Right renal cortex interstitium (tissue), 3 donors: Measurements from ENCODE around the gene BIN2. TPM values are rescaled to one million over a fixed set of nuclear protein-coding genes. Genes with fewer than 3 reads are reported as not detected.
"Not testable (repeated sequence)": the region's sequence is repeated elsewhere in the genome, so short reads cannot be mapped to it uniquely, and the experiment has no call there.

Experiments used
- DNase-seq, 3 donors: peaks; one replicate each; pipeline ENCODE4 v3.0.0-alpha.2; 2013; ENCODE audit warnings: low read depth in 3 of 3, low spot score in 2 of 3
- polyA plus RNA-seq, 3 donors: library from polyadenylated mRNA; unstranded; fragments of 120-200 nt; gene quantifications; one replicate each; pipeline ENCODE4 v1.2.1, GENCODE V29; 2013; ENCODE audit not compliant: insufficient read length in 3 of 3

BIN2 gene
- polyA plus RNA-seq, 3 donors = 3.1 to 4.2 (median 3.7) TPM

DNA sequence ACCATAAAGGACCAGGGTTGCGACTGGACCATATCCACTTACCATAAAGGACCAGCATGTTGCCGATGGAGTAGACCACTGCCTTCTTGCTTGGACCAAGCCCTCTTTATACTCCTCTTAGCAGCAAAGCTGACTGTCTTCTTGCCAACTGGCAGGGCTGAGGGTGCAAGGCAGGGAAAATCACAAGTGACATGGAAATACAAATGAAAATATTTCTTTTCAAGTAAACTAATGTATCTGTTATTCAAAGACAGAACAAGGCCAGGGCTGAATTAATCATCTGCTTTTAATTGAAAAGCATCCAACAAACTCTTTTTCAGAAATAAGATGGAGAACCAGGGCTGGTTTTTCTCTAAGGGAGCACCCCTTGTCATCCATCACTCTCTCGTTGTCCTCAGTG, 22.6 kb upstream of the BIN2 start, which contains the start of gene CELA1:
Gene CELA1 (minus strand): TSS at position 99 of the 400 bp plus-strand sequence. CDS start 41 bp downstream, at position 58.
- DNase-seq = no peak

DNA sequence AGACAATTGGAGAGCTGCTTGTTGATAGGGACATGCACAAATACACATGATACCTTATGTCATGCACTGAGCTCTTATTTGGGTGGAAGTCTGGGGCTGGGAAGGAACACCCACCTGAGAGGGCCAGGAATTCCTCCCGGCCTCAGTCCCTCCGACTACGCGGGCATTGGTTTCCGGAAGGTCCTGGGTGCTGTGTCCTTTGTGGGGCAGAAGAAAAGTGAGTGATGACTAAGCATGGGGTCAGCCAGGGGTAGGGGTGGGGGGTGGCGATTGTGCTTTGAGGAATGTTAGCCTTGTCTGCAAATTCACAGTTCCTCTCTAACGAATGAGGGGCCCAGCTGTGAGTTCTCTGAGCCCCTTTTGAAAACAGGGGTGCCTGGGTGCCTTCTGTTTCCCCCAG, 21.7 kb upstream of the BIN2 start:
- DNase-seq = no peak

DNA sequence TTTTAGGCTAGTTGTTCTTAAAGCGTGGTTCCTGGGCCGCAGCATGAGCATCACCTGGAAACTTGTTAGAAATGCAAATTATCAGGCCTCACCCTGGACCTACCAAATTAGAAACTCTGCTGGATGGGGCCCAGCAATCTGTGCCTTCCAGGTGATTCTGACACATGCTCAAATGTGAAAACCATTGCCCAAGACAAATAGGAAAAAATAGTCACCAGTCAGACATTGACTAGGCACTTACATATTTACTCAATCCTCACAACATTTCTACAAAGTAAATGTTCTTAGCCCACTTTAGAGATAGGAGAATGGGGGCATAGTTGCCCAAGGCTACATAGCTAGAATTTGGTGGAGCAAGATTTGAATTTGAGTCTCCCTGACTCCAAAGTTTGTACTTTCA, 19.2 kb upstream of the BIN2 start:
- no peak for DNase-seq

DNA sequence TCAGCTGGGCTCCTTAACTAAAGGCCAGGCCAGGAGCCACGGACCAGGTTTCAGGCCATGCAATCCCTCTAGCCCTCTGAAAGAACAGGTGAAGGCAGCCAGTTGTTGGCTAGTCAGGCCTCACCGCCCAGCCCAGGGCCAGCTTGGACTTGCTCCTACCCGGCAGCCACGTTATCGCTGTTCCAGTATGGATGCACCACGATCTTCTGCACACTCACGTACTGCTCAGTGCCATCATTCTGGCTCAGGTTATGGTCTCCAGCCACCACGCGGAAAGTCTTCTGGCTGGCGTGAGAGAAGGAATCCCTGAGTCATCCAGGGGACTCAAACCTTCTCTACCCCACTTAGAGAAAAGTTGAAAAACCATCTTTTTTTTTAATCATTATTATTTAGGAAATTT, 18.4 kb upstream of the BIN2 start:
- DNase-seq = no peak

DNA sequence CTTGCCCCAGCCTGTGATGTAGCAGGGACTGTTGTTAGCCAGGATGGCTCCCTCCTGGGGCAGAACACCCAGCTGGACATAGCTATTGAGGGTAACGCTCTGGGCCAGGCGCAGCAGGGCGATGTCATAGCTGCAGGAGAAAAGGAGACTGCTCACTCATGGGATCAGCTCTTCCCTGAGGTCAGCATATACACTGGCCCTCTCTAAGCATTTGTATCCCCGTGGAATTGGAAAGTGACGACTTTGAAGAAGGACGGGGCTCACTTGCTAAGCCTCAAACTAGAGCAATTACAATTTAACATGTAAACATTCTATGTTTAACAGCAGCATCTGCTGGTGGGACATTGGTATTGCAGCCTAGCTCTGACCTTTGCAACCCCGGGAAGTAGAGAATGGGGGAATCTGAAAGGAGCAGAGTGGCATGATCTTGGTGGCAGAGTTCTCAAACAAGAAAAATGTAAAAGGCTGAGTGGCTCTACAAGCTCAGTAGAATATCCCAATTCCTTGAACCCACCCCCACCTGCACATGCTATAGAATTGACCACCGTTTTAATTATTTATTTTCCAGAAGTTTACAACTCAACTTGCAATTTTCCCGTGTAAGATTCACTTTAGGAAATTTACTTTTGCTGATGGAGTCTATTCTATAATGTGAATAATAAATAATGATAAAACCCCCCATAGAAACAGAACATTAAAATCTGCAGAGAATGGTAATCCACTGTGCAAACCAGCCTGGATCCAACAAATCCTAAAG, 17.5 kb upstream of the BIN2 start:
- peak; percentile 57 to 74 (median 67) for DNase-seq

DNA sequence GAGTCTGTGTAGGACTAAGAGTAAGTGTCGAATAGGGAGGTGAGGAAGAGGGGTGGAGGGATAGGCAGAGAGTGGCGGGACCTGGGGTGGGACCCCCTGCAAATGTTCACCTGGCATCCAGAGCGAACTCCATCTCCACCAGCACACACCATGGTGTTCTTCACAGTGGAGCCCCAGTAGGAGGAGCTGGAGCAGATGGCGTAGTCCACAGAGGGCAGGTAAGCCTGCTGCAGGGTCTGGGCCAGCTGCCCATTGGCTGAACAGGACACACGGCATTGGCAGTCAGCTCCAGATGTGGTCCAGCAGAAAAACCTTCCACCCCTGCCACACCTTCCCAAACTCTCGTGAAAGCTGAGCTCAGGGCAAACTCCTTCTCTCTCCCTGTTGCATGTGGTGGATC, 15.8 kb upstream of the BIN2 start:
- DNase-seq = no peak

DNA sequence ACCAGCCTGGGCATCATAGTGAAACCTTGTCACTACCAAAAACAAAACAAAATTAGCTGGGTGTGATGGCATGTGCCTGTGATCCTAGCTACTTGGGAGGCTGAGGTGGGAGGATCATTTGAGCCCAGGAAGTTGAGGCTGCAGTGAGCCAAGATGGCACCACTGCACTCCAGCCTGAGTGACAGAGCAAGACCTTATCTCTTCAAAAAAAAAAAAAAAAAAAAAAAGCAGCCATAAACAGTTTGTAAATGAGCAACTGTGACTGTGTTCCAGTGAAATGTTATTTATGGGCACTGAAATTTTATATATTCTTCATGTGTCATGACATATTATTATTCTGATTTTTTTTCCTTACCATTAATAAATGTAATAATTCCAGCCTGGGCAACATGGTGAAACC, 13.4 kb upstream of the BIN2 start:
- not testable (repeated sequence) for DNase-seq

DNA sequence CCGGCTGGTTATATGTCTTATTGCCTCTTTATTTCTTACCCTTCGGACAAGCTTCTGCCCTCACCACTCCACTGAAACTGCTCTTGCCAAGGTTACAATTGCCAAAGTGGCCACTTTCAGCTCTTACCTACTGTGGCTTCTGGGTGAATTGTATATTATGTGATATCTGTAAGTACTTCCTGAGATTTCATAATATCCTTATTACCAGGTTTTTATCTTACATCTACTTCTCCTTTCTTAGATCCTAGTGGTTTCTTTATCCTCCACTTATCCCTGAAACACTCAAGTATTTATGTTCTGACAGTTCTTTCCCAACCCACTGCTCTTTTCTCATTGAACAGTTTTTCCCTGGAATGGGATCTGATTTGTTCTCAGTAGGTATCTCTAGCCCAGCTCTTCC, 12.0 kb upstream of the BIN2 start:
- DNase-seq = no peak

DNA sequence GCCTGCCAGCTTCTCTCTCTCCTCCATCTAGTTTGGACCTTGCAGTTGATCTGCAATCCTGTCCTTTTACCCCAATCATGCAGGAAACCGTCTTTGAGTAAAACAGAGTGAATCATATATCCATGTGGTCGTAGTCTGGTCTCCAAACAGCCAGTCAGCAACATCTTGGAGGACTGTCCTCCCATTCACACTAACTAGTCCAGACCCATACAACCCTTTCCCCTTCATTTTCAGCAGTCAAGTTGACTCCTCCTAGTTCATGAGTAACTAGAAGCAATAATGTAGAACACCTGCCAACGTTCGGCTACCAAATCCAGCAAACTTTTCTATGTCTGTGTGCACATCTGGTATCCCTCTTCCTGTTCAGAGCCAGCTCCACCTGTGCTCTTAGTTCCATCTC, 10.8 kb upstream of the BIN2 start:
- DNase-seq = no peak

DNA sequence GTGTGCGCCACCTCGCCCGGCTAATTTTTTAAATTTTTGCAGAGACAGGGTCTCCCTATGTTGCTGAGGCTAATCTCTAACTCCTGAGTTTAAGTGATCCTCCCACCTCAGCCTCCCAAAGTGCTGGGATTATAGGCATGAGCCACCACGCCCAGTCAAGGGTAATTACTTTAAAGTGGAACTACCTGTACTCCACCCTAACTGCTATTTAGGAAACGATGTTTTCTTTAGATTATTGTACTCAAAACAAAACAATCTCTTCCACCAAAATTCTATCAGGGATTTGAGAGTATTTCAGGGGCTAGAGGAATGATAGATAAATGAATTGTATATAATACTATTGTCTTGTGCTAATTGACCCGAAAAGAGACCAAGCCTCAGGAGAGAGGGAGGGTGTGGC, 9.6 kb upstream of the BIN2 start:
- no peak for DNase-seq

DNA sequence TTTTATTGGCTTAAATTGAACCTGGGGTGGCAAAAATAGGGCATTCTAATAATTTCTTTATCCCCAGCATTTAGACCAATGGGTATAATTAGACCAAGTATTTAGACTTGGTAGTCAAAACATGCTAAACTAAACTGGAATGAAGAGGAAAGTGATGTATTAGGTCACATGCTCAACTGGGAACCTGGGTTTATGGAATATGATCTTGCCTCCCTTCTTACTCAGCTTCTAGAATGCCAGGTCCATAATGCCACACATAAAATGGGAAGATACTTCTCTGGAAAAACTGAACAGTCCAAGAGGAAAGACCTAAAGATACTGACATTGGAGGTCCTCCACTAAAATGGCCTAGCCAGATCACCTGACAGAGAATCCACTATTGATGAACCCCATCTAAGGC, 6.2 kb upstream of the BIN2 start:
- DNase-seq = no peak

DNA sequence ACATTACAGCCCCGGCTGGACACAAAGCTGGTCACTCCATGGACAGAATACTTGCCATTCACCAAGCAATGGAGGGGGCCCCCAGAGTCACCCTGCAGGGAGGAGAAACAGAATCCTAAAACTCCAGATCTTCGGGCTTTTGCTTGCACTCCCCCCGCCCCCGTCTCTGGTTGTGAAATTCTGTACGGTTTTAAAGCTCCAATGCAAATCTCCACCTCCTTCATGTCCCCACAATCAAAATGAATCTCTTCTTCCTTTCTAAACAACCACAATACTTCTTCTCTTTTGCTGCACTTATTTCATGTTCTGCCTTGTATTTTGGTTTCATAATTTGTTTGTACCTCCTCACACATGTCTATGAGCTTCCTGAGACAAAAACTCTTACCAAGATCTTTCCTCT, 5.8 kb upstream of the BIN2 start:
- DNase-seq = no peak

DNA sequence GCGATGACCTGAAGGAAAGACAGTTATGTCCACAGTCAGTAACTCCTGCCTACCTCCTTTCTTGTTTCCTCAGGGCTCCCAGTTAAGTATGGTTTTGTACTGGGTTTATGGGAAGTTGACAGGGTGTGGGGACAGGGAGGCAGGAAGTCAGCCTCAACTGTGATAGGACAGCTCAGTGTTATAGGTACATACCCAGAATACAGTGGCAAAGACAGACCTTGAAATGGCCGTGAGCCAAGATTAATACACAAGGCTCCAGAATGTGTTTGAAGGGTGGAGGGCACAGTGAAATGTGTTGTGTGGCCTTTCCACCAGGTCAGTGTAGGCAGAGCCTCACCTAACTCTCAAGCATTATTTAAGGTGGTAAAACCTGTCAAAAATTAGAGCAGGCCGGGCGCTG, 4.6 kb upstream of the BIN2 start:
- no peak for DNase-seq

DNA sequence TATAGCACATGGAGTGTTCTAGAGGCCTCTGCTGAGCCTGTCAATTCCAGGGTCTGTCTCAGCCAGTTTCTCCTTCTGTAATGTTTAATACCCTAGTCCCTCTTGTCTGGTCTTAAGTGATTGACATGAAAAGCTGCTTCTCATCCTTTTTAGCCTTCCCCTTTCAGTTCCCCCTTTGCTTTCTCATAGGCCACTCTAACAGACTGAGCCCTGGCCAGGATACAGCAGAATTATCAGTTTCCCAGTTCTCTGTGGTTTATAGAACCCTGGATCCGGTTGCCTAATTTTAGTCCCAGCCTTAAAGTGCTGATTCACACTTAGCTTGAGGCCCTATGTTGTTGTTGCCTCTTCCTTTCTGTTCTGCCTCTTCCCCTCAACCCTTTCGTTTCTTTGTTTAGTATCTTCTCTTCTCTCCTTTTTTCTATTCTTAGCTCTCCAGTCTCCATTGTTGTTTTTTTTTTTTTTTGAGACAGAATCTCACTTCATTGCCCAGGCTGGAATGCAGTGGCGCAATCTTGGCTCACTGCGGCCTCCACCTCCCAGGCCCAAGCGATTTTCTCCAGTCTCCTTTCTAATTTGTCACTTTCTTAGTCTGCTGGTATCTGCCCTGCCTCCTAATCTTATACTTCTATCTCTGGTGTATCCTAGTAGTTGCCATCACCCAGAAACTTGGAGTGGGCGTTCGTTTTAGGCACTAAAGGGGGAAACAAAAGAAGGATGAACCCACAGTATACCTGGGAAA, 2.9 kb upstream of the BIN2 start:
- no peak for DNase-seq

DNA sequence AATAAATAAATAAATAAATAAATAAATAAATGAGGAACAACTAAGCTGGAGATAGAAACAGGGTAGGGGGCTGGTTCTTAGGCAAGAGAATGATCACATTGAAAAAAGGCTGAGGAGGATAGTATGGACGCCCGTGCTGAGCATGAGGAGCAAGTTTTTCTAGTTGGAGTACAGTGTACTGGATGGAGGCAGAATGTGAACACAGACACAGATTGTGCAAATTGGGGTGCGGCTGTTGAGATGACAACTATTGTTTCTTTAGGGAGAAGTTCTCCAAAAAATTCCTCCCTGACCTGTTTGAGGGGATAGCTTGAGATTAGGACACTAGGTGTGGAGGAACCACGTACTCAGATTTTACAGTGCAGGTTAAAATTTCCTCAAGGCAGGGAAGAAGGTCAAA, 979 bp upstream of the BIN2 start:
- no peak for DNase-seq

DNA sequence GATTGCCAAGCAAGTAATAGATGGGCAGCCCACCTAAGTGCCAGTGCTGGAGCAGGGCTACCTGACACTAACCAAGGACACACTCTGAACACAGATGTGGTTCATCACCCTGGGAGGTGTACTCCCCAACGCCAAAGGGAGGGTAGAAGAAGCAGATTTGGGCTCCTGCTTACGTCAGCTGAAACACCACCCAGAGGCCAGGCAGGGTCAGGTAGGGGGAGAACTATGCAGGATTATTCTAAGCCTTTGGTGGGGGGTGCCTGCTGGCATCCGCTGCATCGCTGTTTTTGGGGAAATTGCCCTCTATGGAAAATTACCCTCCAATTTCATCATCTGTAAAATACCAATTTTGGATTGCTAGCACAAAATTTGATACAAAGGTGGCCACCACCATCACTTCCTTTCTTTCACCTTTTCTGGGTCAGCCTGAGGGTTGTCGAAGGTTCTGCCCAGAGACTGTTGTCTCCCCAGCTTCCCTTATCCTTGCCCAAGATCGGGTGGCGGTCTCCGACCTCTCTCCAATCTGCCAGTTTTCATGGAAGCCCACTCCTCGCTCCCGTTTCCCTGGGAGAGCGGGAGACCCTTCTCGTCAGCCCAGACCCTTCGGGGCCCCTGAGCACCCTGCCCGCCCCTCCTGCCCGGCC, 535 bp downstream of the BIN2 start:
- DNase-seq = no peak

DNA sequence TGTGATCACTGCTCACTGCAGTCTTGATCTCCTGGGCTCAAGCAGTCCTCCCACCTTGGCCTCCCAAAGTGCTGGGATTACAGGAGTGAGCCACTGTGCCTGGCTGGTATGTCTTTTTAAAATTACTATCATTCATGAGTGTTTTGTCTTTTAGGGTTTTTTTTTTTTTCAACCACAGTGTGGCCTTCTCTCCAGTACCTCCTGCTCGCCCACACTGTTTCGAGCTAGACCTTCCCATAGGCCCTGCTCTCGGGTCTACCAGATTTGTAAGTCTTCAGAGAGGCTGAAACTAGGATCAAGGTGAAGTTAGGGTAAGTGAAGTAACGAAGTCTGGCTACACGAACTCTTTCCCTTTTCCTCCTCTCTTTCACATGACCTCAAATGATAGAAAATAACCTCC, 1.5 kb downstream of the BIN2 start:
- no peak for DNase-seq

DNA sequence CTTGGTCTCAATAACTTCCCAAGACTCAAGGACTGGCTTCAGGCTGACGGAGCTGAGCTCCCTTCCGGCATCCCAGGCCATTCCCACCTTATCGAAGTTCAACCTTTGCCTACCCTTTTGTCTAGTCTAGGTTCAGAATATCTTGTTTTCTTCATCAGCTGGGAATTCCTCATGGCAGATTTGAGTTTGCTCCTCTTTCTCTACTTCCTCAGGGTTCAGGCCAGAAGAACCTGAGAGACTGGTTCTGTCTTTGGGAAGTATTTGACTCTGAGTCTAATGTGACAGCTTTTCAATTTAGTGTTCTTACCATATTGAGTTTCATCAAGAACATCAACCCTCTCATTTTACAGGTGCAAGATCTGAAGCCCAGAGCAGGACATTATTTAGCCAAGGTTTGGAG, 2.1 kb downstream of the BIN2 start:
- no peak for DNase-seq

DNA sequence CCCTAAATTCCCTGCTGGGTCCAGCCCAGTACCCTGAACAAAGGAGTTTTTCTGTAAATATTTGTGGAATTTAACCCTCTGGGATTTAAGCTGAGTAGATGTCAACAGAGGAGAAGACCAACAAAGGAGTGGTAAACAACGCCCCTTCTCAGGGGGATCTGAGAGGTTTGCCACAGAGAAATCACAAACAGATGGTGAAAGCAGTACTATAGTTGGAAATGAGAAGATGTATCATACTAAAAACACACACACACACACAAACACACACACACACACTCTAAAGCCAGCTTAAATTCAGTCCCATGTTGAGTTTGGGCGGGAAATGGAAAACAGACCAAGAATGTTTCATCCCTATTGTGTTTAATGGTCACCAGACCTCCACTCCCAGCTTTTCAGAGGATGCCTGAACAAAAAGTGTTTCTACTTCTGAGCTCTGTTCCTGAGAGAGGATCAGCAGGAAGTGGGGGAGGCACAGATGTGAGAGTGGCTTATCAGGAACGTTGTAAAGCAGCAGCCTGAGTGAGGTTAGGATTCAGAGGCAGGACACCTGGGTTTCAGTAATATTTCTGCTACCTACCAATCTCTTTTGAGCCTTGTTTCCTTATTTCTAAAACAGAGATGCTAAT, 3.2 kb downstream of the BIN2 start:
- DNase-seq = no peak

DNA sequence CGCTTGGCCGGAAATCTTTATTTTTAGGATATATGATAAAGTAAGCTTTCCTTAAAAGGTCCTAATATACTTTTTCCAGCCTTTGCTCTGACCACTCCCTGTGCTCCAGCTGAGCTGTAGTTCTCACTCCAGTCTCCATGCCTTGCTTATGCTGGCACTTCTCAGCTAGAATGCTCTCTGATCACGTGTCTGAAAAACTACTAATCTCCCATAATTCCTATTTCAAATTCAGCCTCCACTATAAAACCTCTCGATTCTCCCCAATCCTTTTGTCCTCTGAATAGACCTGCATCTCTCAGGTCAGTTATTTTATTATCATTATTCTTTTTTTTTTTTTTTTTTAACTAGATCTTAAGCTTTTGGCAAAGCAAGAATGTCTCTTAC, 3.7 kb downstream of the BIN2 start:
- no peak for DNase-seq

DNA sequence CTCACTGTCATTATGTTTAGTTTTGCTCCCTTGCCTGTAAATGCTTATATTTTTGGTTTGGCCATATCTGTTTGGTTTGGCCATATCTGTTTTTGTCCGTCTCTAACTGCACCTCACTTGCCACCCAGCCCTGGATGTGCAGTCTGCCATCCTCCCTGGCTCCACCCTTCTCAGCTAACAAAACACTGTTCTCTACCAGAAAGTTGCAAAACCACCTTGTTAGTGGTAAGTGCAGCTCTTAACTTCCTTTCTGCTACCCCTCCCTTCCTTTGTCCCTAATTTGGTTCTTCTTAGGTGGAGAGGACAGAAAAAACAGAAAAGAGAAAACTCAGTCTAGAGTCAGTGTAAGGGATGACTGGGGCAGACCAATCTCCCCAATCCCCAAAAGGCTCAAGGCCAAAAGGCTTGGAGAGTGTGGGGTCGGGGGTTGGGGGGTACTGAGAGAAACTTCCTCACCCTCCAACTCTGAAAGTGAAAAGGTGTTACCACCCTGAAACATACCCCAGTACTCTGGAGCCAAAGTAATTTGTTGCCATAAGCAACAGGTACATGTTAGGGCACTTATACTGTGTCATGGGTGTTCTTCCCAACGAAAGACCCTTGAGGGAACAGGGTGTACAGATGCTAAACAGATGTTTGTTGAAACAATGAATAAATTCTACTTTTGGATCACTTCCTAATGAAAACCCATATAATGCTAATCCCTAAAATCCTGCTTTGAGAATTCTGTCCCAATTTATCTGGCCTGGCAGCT, 5.0 kb downstream of the BIN2 start:
- DNase-seq = no peak
